Epithelial cell of esophagus (primary cell): ENCODE data around the gene ITPA.

Experiments
- DNase-seq: peaks from one replicate; pipeline ENCODE4 v3.0.0; 2010; ENCODE audit warnings: low read depth
- H3K4me3 ChIP-seq: 2 replicates; pipeline ENCODE4 v1.5.1; 2011; ENCODE audit warnings: mild to moderate bottlenecking, low read length, control low read depth
- CTCF ChIP-seq: IDR thresholded peaks from 2 replicates; pipeline ENCODE4 v1.5.1; 2011; ENCODE audit warnings: low read depth, mild to moderate bottlenecking, low read length, control low read depth, inconsistent platforms; ENCODE audit not compliant: insufficient read depth; ENCODE audit errors: missing control alignments

ITPA gene

GRCh38 chr20:3188823-3189413, 20.4 kb upstream of the ITPA start:
- no peak for TF ChIP-seq CTCF
- H3K4me3 ChIP-seq, result no peak overlapping the region
- DNase-seq, result no peak

- H3K4me3 ChIP-seq, result no peak overlapping the region
- no peak for TF ChIP-seq CTCF
- no peak for DNase-seq
Measured at GRCh38 chr20:3189561-3190131, 19.7 kb upstream of the ITPA start.

GRCh38 chr20:3190681-3191111, 18.6 kb upstream of the ITPA start:
- TF ChIP-seq CTCF, result no peak
- H3K4me3 ChIP-seq, result no peak overlapping the region
- DNase-seq, result no peak

- no peak overlapping the region for H3K4me3 ChIP-seq
- no peak for TF ChIP-seq CTCF
- DNase-seq, result no peak
Measured at GRCh38 chr20:3192226-3193015, 16.9 kb upstream of the ITPA start.

- no peak for DNase-seq
Measured at GRCh38 chr20:3193806-3194616, 15.3 kb upstream of the ITPA start.

More at GRCh38 chr20:3193806-3194616, 15.3 kb upstream of the ITPA start:
- no peak overlapping the region for H3K4me3 ChIP-seq
- no peak for TF ChIP-seq CTCF
